H1 (cell line): Measurements from ENCODE around the gene ZBTB38. TPM values are rescaled to one million over a fixed set of nuclear protein-coding genes. Genes with fewer than 3 reads are reported as not detected.

ENCODE experiments used
- CTCF ChIA-PET: fragments of 300-600 bp; sonication (Branson Sonifier 250); formaldehyde crosslinking; loops from one replicate; lab custom pipeline; 2021; ENCODE audit not compliant: partially characterized antibody; lab: Charles Lee
- POLR2A ChIA-PET: fragments of 300-600 bp; sonication (Branson Sonifier 250); formaldehyde crosslinking; loops from one replicate; lab custom pipeline; 2021; ENCODE audit warnings: inconsistent platforms; ENCODE audit not compliant: partially characterized antibody; lab: Charles Lee
- DNase-seq, 2 experiments: peaks; one replicate each; pipeline versions ENCODE4 v3.0.0 to v3.0.0-alpha.2; 2010 to 2022; ENCODE audit warnings: low spot score in 2 of 2, low read depth in 1 of 2, mixed read lengths in 1 of 2
- FAIRE-seq: peaks from 2 replicates; lab custom pipeline; 2011; peaks lifted over from hg19 to GRCh38; lab: Jason Lieb, UNC
- H2AFZ ChIP-seq: 2 replicates; pipeline ENCODE4 v1.8.1; 2012; ENCODE audit warnings: low read length, inconsistent platforms
- H2AK5ac ChIP-seq: 2 replicates; pipeline ENCODE4 v1.6.1; 2013; ENCODE audit warnings: low read depth, low read length
- H2BK120ac ChIP-seq: replicated peaks from 2 replicates; pipeline ENCODE3; 2013; ENCODE audit warnings: low read depth, low read length, inconsistent platforms
- H2BK12ac ChIP-seq: 2 replicates; pipeline ENCODE4 v1.6.1; 2013; ENCODE audit warnings: low read depth, low read length
- H2BK15ac ChIP-seq: 2 replicates; pipeline ENCODE4 v1.6.1; 2013; ENCODE audit warnings: low read length
- H2BK20ac ChIP-seq: 2 replicates; pipeline ENCODE4 v1.6.1; 2013; ENCODE audit warnings: low read length
- H2BK5ac ChIP-seq: 2 replicates; pipeline ENCODE4 v1.6.1; 2013; ENCODE audit warnings: low read depth, low read length
- H3K14ac ChIP-seq: 2 replicates; pipeline ENCODE4 v1.6.1; 2013; ENCODE audit warnings: inconsistent platforms; ENCODE audit not compliant: insufficient read length
- H3K18ac ChIP-seq: 2 replicates; pipeline ENCODE4 v1.6.1; 2013; ENCODE audit warnings: low read length; ENCODE audit errors: extremely low read depth
- H3K23ac ChIP-seq: 2 replicates; pipeline ENCODE4 v1.6.1; 2013; ENCODE audit warnings: inconsistent platforms; ENCODE audit not compliant: insufficient read length
- H3K23me2 ChIP-seq: 2 replicates; pipeline ENCODE4 v1.6.1; 2013; ENCODE audit warnings: low read depth, low read length
- H3K27ac ChIP-seq: 2 replicates; pipeline ENCODE4 v1.6.1; 2011; ENCODE audit warnings: low read depth, low read length, inconsistent platforms
- H3K27me3 ChIP-seq, 4 experiments: replicated peaks in 1 of 4; 1 replicate in 1 of 4; 2 replicates in 3 of 4; pipeline versions ENCODE4 v1.6.1 to v1.8.1; 2011 to 2013; ENCODE audit warnings: low read length in 3 of 4, mild to moderate bottlenecking in 3 of 4, inconsistent platforms in 2 of 4, mixed read lengths in 2 of 4, moderate library complexity in 1 of 4; ENCODE audit not compliant: control insufficient read depth in 3 of 4, insufficient read depth in 3 of 4; ENCODE audit errors: extremely low read depth in 1 of 4
- H3K36me3 ChIP-seq, 4 experiments: 2 replicates each; pipeline versions ENCODE4 v1.6.1 to v1.8.1; 2011 to 2013; ENCODE audit warnings: mild to moderate bottlenecking in 4 of 4, low read length in 3 of 4, moderate library complexity in 2 of 4, control low read depth in 1 of 4, inconsistent platforms in 1 of 4; ENCODE audit not compliant: insufficient read depth in 4 of 4, control insufficient read depth in 2 of 4
- H3K4ac ChIP-seq: replicated peaks from 2 replicates; pipeline ENCODE3; 2013; ENCODE audit warnings: low read length, low read depth, mixed read lengths, inconsistent platforms; ENCODE audit not compliant: insufficient read length
- H3K4me1 ChIP-seq, 4 experiments: replicated peaks in 1 of 4; 1 replicate in 1 of 4; 2 replicates in 3 of 4; pipeline versions ENCODE4 v1.6.1 to v1.8.1; 2011 to 2013; ENCODE audit warnings: low read length in 3 of 4, inconsistent platforms in 2 of 4, mixed read lengths in 1 of 4; ENCODE audit not compliant: insufficient read depth in 4 of 4, control insufficient read depth in 3 of 4
- H3K4me2 ChIP-seq, 2 experiments: 2 replicates each; pipeline versions ENCODE4 v1.6.1 to v1.8.1; 2011 to 2013; ENCODE audit warnings: low read depth in 2 of 2, low read length in 2 of 2, control low read depth in 1 of 2, inconsistent platforms in 1 of 2, mild to moderate bottlenecking in 1 of 2; ENCODE audit not compliant: insufficient read depth in 1 of 2
- H3K4me3 ChIP-seq, 4 experiments: fragments of 200-600, 300-600 bp in 1 of 4; sonication (generic), shearing (Covaris generic), sonication (Bioruptor Twin) in 1 of 4; 2 replicates each; pipeline versions ENCODE4 v1.5.1 to v1.8.1; 2011 to 2016; ENCODE audit warnings: low read length in 4 of 4, low read depth in 3 of 4, control low read depth in 2 of 4, inconsistent platforms in 2 of 4, mild to moderate bottlenecking in 2 of 4, mixed read lengths in 1 of 4, moderate library complexity in 1 of 4; ENCODE audit not compliant: insufficient read depth in 2 of 4; ENCODE audit errors: extremely low read depth in 1 of 4
- H3K56ac ChIP-seq: replicated peaks from 2 replicates; pipeline ENCODE3; 2013; ENCODE audit warnings: low read depth, mild to moderate bottlenecking, mixed read lengths, low read length, inconsistent platforms; ENCODE audit not compliant: insufficient read length
- H3K79me1 ChIP-seq: 2 replicates; pipeline ENCODE4 v1.6.1; 2013; ENCODE audit warnings: low read depth, low read length, control low read depth
- H3K79me2 ChIP-seq, 2 experiments: 2 replicates each; pipeline versions ENCODE4 v1.6.1 to v1.8.1; 2012 to 2013; ENCODE audit warnings: low read length in 2 of 2, mild to moderate bottlenecking in 2 of 2, inconsistent platforms in 1 of 2; ENCODE audit not compliant: insufficient read depth in 2 of 2, control insufficient read depth in 1 of 2
- H3K9ac ChIP-seq, 4 experiments: replicated peaks in 1 of 4; 1 replicate in 1 of 4; 2 replicates in 3 of 4; pipeline versions ENCODE4 v1.6.1 to v1.8.1; 2011 to 2013; ENCODE audit warnings: low read depth in 3 of 4, low read length in 3 of 4, control low read depth in 2 of 4, mild to moderate bottlenecking in 2 of 4, moderate library complexity in 2 of 4, inconsistent platforms in 1 of 4; ENCODE audit errors: extremely low read depth in 1 of 4
- H3K9me3 ChIP-seq, 2 experiments: 2 replicates each; pipeline versions ENCODE4 v1.6.1 to v1.8.1; 2012 to 2013; ENCODE audit warnings: mild to moderate bottlenecking in 2 of 2, moderate library complexity in 2 of 2, control low read depth in 1 of 2, inconsistent platforms in 1 of 2, low read depth in 1 of 2, low read length in 1 of 2, mixed read lengths in 1 of 2; ENCODE audit not compliant: insufficient read depth in 2 of 2
- H4K20me1 ChIP-seq, 2 experiments: replicated peaks in 1 of 2; 2 replicates each; pipeline versions ENCODE3 to v1.8.1; 2011 to 2013; ENCODE audit warnings: inconsistent platforms in 2 of 2, low read length in 2 of 2, mild to moderate bottlenecking in 1 of 2; ENCODE audit not compliant: insufficient read depth in 2 of 2, control insufficient read depth in 1 of 2
- H4K5ac ChIP-seq: 2 replicates; pipeline ENCODE4 v1.6.1; 2013; ENCODE audit warnings: low read length, low read depth, mixed read lengths, inconsistent platforms; ENCODE audit not compliant: insufficient read length
- H4K8ac ChIP-seq: 2 replicates; pipeline ENCODE4 v1.8.0; 2013; ENCODE audit warnings: mild to moderate bottlenecking, moderate library complexity, low read length, inconsistent platforms; ENCODE audit not compliant: insufficient read depth; ENCODE audit errors: extremely low read depth
- H4K91ac ChIP-seq: replicated peaks from 2 replicates; pipeline ENCODE3; 2013; ENCODE audit warnings: low read length, mixed read lengths, inconsistent platforms; ENCODE audit not compliant: insufficient read length
- CHD1 ChIP-seq: IDR thresholded peaks from 2 replicates; pipeline ENCODE4 v1.6.1; 2012; ENCODE audit warnings: low read depth, low read length, improper control_type of control experiment
- KDM1A ChIP-seq: fragments of 200-600, 300-600 bp; sonication (generic); IDR thresholded peaks from 2 replicates; pipeline ENCODE4 v1.7.1; 2016; ENCODE audit warnings: mild to moderate bottlenecking, low read length, borderline replicate concordance
- RAD21 ChIP-seq, 2 experiments: IDR thresholded peaks in 1 of 2; conservative IDR thresholded peaks in 1 of 2; 2 replicates each; pipeline ENCODE4 v1.6.1; 2011; ENCODE audit warnings: low read depth in 2 of 2, low read length in 2 of 2, improper control_type of control experiment in 1 of 2, inconsistent platforms in 1 of 2, mild to moderate bottlenecking in 1 of 2, moderate library complexity in 1 of 2
- SP2 ChIP-seq: IDR thresholded peaks from 2 replicates; pipeline ENCODE4 v1.6.1; 2012; ENCODE audit warnings: mild to moderate bottlenecking, low read length, inconsistent platforms
- TEAD4 ChIP-seq: IDR thresholded peaks from 2 replicates; pipeline ENCODE4 v1.6.1; 2012; ENCODE audit warnings: low read depth, low read length, inconsistent platforms, mixed read lengths
- YY1 ChIP-seq: IDR thresholded peaks from 2 replicates; pipeline ENCODE4 v1.6.1; 2011; ENCODE audit warnings: low read depth, mild to moderate bottlenecking, low read length
- polyA plus RNA-seq, 7 experiments: library from polyadenylated mRNA; depleted of rRNA in 3 of 7; stranded (reverse) in 5 of 7; unstranded in 2 of 7; fragments of >200 nt in 5 of 7; fragments of 200-250 nt in 2 of 7; gene quantifications; 1 replicate in 5 of 7; 2 replicates in 1 of 7; 4 replicates in 1 of 7; pipeline versions ENCODE4 v1.2.1 to v1.2.3, GENCODE V29; 2011 to 2013; ENCODE audit warnings: missing spikeins in 2 of 7, mixed read lengths in 2 of 7
- total RNA-seq: library from RNA; stranded (reverse); fragmentation: NEBNext Ultra II Directional; extraction: Animal tissue kit (Norgen Biotek cat#: 25700); gene quantifications from 2 replicates; pipeline ENCODE4 v1.2.1, GENCODE V29; 2021
- TF ChIP-seq, protein P1 (sequence below), 3 experiments: IDR thresholded peaks; 1 replicate in 2 of 3; 2 replicates in 1 of 3; pipeline versions ENCODE4 v1.5.1 to v1.6.1; 2011; ENCODE audit warnings: low read length in 3 of 3, mild to moderate bottlenecking in 3 of 3, inconsistent platforms in 2 of 3, low read depth in 1 of 3, moderate library complexity in 1 of 3; ENCODE audit not compliant: insufficient read depth in 1 of 3; ENCODE audit errors: control extremely low read depth in 1 of 3

The ZBTB38 gene
- total and polyA plus RNA-seq, 2 of the 8 experiments (the other 6 are each of a cell fraction or from before 2014, with no cell fraction given): 4.4 to 10.5 TPM

DNA sequence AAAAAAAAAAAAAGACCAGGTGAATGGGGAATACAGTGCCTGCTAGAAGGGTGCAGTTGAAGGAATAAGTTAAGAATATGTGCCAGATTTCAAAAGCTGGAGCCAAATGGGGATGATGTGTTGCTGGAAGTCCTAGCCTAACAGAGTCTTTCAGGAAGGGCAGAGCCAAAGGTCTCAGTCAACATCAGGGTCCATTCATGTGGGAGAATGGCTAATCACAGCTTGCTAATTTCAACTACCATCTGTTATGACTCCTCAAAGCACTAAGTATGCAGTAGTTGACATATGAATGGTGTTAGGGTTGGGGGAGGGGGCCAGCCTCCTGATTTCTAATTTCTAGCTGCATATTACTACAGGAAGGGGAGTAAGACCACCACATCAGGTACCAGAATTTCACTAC is 4.4 kb downstream of the ZBTB38 start:
- FAIRE-seq: no peak
- H2AFZ ChIP-seq: no peak overlapping the region
- H3K4me2 ChIP-seq: no peak overlapping the region
- no peak overlapping the region for H2BK15ac ChIP-seq
- ChIA-PET CTCF (interaction anchor here (1.2 to 4.5 kb wide), 10 partner anchors 9 to 82 kb away, joined by 3 to 31 read pairs (median 6); no protein-coding TSS in a partner anchor), POLR2A (interaction anchor here (1.0 kb wide), 1 partner anchor 12 kb away, joined by 3 read pairs; no protein-coding TSS in a partner anchor)
- H3K23me2 ChIP-seq: no peaks in the 10 kb centered on the region
- H3K4me1 ChIP-seq: peaks cover 3 to 18% (median 11%) of the 10 kb centered on the region in 4 experiments; a peak in 6 of 7 replicates
- H2BK5ac ChIP-seq: no peak overlapping the region
- H3K79me1 ChIP-seq: no peaks in the 10 kb centered on the region
- no peak overlapping the region for H2AK5ac ChIP-seq
- H3K14ac ChIP-seq: no peak overlapping the region
- H3K56ac ChIP-seq: no peak overlapping the region
- H4K91ac ChIP-seq: no peak overlapping the region
- no peak overlapping the region for H4K5ac ChIP-seq
- H3K4me3 ChIP-seq: no peak overlapping the region
- H4K8ac ChIP-seq: no peak overlapping the region
- H3K23ac ChIP-seq: no peak overlapping the region
- H3K36me3 ChIP-seq: no peaks in the 10 kb centered on the region
- no peak overlapping the region for H3K27ac ChIP-seq
- no peak overlapping the region for H3K9ac ChIP-seq
- no peak overlapping the region for H2BK20ac ChIP-seq
- H4K20me1 ChIP-seq: no peaks in the 10 kb centered on the region
- no peaks in the 10 kb centered on the region for H3K27me3 ChIP-seq
- no peaks in the 10 kb centered on the region for H3K9me3 ChIP-seq
- H3K18ac ChIP-seq: no peak overlapping the region
- no peak for DNase-seq
- H3K79me2 ChIP-seq: no peaks in the 10 kb centered on the region
- H2BK120ac ChIP-seq: no peak overlapping the region
- H3K4ac ChIP-seq: no peak overlapping the region
- H2BK12ac ChIP-seq: no peak overlapping the region
- TF ChIP-seq TEAD4 (no peak), YY1 (no peak), SP2 (no peak), RAD21 (IDR thresholded peaks at IDR 0.05 in 1 of 2, conservative IDR thresholded peaks at IDR 0.05 in 1 of 2; ENCODE audit: low read depth in 2 of 2, low read length in 2 of 2) (no peak), CHD1 (no peak), KDM1A (no peak)
- TF ChIP-seq, protein P1, sequence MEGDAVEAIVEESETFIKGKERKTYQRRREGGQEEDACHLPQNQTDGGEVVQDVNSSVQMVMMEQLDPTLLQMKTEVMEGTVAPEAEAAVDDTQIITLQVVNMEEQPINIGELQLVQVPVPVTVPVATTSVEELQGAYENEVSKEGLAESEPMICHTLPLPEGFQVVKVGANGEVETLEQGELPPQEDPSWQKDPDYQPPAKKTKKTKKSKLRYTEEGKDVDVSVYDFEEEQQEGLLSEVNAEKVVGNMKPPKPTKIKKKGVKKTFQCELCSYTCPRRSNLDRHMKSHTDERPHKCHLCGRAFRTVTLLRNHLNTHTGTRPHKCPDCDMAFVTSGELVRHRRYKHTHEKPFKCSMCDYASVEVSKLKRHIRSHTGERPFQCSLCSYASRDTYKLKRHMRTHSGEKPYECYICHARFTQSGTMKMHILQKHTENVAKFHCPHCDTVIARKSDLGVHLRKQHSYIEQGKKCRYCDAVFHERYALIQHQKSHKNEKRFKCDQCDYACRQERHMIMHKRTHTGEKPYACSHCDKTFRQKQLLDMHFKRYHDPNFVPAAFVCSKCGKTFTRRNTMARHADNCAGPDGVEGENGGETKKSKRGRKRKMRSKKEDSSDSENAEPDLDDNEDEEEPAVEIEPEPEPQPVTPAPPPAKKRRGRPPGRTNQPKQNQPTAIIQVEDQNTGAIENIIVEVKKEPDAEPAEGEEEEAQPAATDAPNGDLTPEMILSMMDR (IDR thresholded peaks at IDR 0.05; ENCODE audit: control extremely low read depth in 1 of 3, insufficient read depth in 1 of 3, low read depth in 1 of 3, low read length in 3 of 3): no peak
